ENCODE data around the gene CDON. TPM values are rescaled to one million over a fixed set of nuclear protein-coding genes. Genes with fewer than 3 reads are reported as not detected.

Gene CDON
- total and polyA plus RNA-seq, 2 donors (not counting 3 experiments of a cell fraction or from before 2014, with no cell fraction given): 1.6 to 3.8 TPM

DNA sequence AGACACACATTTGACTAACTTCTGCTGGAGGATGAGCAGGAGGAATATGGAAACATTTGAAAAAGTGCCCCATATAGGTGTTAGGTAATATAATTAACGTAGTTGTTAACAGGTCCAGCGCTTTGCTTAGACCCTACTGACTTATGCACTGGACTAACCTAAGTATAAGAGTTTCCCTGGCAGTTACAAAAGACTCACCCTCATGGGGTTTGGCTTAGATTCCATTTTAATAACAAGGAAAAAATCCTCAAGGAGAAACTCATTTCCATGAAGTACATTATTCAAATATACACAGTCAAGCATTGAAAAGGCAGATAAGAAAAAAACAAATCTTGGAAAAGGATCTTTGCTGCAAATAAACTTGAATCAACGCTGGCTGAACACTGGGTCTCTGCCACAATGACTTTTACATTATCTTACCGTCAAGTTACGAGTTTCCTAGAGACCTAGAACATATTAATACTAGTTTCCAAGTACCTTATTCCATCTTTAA, 27.7 kb downstream of the CDON start:
- H3K36me3 ChIP-seq (ENCODE audit: control insufficient read depth in 2 of 2, extremely low read depth in 1 of 2, insufficient read depth in 2 of 2, low read length in 2 of 2): no peaks in the 10 kb centered on the region
- H3K4me2 ChIP-seq (ENCODE audit: insufficient read depth, low read length): no peak overlapping the region
- dilution Hi-C loops (cut with MboI; ENCODE audit: extremely low pct_ligation_motif_present, low sequenced_read_pairs): no loop called here
- H3K9me3 ChIP-seq (replicated peaks; ENCODE audit: control insufficient read depth, insufficient read depth, low read length): no peaks in the 10 kb centered on the region
- POLR2A ChIA-PET: no interaction called here
- H3K9ac ChIP-seq (replicated peaks; ENCODE audit: extremely low read depth, insufficient read depth, low read length): no peak overlapping the region
- H2AFZ ChIP-seq (ENCODE audit: low read depth, low read length): no peak overlapping the region
- TF ChIP-seq, protein P1, sequence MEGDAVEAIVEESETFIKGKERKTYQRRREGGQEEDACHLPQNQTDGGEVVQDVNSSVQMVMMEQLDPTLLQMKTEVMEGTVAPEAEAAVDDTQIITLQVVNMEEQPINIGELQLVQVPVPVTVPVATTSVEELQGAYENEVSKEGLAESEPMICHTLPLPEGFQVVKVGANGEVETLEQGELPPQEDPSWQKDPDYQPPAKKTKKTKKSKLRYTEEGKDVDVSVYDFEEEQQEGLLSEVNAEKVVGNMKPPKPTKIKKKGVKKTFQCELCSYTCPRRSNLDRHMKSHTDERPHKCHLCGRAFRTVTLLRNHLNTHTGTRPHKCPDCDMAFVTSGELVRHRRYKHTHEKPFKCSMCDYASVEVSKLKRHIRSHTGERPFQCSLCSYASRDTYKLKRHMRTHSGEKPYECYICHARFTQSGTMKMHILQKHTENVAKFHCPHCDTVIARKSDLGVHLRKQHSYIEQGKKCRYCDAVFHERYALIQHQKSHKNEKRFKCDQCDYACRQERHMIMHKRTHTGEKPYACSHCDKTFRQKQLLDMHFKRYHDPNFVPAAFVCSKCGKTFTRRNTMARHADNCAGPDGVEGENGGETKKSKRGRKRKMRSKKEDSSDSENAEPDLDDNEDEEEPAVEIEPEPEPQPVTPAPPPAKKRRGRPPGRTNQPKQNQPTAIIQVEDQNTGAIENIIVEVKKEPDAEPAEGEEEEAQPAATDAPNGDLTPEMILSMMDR (IDR thresholded peaks at IDR 0.05; ENCODE audit: extremely low read depth in 1 of 2, insufficient read depth in 1 of 2, low read depth in 1 of 2, low read length in 2 of 2): no peak
- TF ChIP-seq POLR2AphosphoS5 (IDR thresholded peaks at IDR 0.05; ENCODE audit: insufficient read depth, low read depth, low read length) (no peak), FOS (IDR thresholded peaks at IDR 0.05; ENCODE audit: borderline replicate concordance, insufficient read depth, low read length) (no peak), GATA2 (IDR thresholded peaks at IDR 0.05; ENCODE audit: insufficient read depth, insufficient read length, low read depth, low read length) (no peak), MYC (IDR thresholded peaks at IDR 0.05; ENCODE audit: low read depth, low read length) (no peak), JUN (IDR thresholded peaks at IDR 0.05; ENCODE audit: borderline replicate concordance, insufficient read depth, insufficient read length, low read depth) (no peak), POLR2A (IDR thresholded peaks at IDR 0.05; ENCODE audit: low read depth, low read length) (no peak)
- TF ChIP-seq, protein P2, sequence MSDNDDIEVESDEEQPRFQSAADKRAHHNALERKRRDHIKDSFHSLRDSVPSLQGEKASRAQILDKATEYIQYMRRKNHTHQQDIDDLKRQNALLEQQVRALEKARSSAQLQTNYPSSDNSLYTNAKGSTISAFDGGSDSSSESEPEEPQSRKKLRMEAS (IDR thresholded peaks at IDR 0.05; ENCODE audit: insufficient read depth, insufficient read length): no peak
- no TSS peak for BruUV-seq (replicated peaks)
- CTCF ChIA-PET: no interaction called here
- no peak overlapping the region for H3K27ac ChIP-seq (ENCODE audit: insufficient read depth, low read depth, low read length)
- H3K79me2 ChIP-seq (ENCODE audit: control insufficient read depth, insufficient read depth, low read length): no peaks in the 10 kb centered on the region
- H3K27me3 ChIP-seq (ENCODE audit: control insufficient read depth in 2 of 2, insufficient read depth in 2 of 2, low read length in 2 of 2): peaks cover 0 to 6% of the 10 kb centered on the region in 2 experiments
- no peaks in the 10 kb centered on the region for H4K20me1 ChIP-seq (replicated peaks; ENCODE audit: control insufficient read depth, extremely low read depth, insufficient read depth, low read length)
- FAIRE-seq (no peak), DNase-seq (ENCODE audit: low read depth, low spot score) (no peak)
- no peaks in the 10 kb centered on the region for H3K9me1 ChIP-seq (replicated peaks; ENCODE audit: control insufficient read depth, extremely low read depth, insufficient read depth, low read length)
- H3K4me1 ChIP-seq (ENCODE audit: control insufficient read depth, extremely low read depth, insufficient read depth, low read length): no peaks in the 10 kb centered on the region
- H3K4me3 ChIP-seq (replicated peaks in 1 of 3; ENCODE audit: insufficient read depth in 1 of 3, low read depth in 1 of 3, low read length in 3 of 3): no peak overlapping the region
- intact Hi-C loops (cut with micrococcal nuclease): no loop called here
